HG03457 (cell line): ENCODE data around the gene MPZL1.

ENCODE experiments used
- ATAC-seq: cut with Tn5 transposase; IDR thresholded peaks from one replicate; pipeline ENCODE4 v1.9.1; 2021; ENCODE audit warnings: moderate number of reproducible peaks; ENCODE audit not compliant: unreplicated experiment

The MPZL1 gene

DNA sequence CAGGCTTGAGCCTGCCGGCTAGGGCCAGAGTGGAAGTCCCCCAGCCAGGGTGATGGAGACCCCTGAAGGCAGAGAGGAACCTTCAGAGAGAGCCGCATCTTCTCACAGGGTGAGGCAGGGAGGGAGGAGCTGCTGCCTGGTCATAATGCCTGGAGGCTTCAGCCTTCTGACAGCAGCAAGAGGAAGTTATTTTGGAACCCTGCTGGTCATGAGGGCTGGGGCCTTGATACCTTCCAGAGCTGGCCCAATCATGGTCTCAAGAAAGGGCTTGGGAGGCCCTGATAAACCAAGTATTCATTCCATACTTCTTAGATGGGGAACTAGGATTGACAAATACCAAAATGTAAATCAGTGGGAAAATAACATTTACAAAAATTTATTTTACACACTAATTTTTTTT lies 26.6 kb upstream of the MPZL1 start:
- ATAC-seq = no peak

- ATAC-seq = no peak
Observed at GRCh38 chr1:167695756-167696561, 25.8 kb upstream of the MPZL1 start.

DNA sequence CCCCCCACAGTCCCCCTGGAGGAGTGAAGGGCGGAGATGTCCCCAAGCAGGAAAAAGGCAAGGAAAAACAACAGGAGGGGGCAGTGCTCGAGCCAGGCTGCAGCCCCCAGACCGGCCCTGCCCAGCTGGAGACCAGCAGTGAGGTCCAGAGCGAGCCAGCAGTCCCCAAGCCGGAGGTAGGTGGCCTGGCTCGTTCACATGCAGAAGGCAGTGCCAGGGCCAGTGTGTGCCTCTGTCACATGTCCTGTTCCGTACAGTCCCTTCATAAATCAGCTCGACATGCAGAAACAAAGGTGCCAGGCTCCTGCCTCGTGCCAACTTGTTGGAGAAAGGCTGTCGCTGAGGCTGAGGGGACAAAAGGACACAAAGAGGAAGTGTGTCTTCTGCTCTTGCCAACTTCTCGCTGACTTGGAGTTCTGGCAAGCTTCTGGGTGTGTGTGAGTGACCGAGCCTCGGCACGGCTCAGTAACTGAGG lies 24.1 kb upstream of the MPZL1 start:
- no peak for ATAC-seq

DNA sequence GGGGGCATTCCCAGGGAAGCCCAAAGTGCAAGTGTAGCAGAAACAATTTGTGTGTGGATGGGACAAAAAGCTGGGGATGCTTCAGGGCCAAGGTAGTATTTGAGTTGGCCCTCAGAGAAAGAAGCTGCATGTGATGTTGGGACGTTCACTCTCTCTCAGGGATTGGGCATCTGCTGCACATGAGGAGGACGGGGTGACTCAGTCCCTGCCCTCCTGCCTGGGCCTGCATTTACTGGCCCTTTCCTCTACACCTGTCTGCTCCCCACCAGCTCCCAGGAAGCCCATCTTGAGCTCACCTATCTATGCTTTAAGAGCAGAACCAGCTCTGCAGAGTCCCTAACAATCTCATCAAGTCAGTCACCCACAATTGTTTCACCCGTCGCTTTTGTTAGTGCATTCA lies 23.5 kb upstream of the MPZL1 start:
- no peak for ATAC-seq

GRCh38 chr1:167701510-167701909 lies 20.3 kb upstream of the MPZL1 start:
- ATAC-seq = no peak

GRCh38 chr1:167703557-167703956 lies 18.2 kb upstream of the MPZL1 start:
- no peak for ATAC-seq

- ATAC-seq = no peak
Observed at GRCh38 chr1:167704715-167705114, 17.1 kb upstream of the MPZL1 start.

- ATAC-seq = no peak
Observed at GRCh38 chr1:167705250-167705649, 16.5 kb upstream of the MPZL1 start.

- no peak for ATAC-seq
Observed at GRCh38 chr1:167706363-167706762, 15.4 kb upstream of the MPZL1 start.

GRCh38 chr1:167706931-167707877 lies 14.6 kb upstream of the MPZL1 start:
- no peak for ATAC-seq

- no peak for ATAC-seq
Observed at GRCh38 chr1:167707942-167708341, 13.8 kb upstream of the MPZL1 start.

- ATAC-seq = no peak
Observed at GRCh38 chr1:167708940-167709389, 12.8 kb upstream of the MPZL1 start.

- ATAC-seq = no peak
Observed at GRCh38 chr1:167710836-167711235, 10.9 kb upstream of the MPZL1 start.

DNA sequence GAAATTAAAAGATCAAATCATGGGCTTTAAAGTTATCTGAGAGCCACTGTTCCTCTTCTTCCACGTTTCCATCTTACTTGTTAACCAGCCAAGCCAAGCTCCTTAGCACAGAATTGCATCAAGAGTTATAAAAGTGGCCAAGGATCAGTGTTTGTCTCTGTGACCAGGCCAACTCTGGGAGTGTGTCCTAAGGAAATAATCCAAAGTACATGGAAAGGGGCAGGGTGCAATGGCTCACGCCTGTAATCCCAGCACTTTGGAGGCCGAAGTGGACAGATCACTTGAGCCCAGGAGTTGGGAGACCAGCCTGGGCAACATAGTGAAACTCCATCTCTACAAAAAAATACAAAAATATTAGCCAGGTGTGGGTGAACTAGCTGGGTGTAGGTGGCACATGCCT lies 10.0 kb upstream of the MPZL1 start:
- no peak for ATAC-seq

GRCh38 chr1:167713330-167714081 lies 8.3 kb upstream of the MPZL1 start:
- ATAC-seq = no peak

GRCh38 chr1:167714098-167714438 lies 7.7 kb upstream of the MPZL1 start:
- peak; percentile 43 for ATAC-seq

DNA sequence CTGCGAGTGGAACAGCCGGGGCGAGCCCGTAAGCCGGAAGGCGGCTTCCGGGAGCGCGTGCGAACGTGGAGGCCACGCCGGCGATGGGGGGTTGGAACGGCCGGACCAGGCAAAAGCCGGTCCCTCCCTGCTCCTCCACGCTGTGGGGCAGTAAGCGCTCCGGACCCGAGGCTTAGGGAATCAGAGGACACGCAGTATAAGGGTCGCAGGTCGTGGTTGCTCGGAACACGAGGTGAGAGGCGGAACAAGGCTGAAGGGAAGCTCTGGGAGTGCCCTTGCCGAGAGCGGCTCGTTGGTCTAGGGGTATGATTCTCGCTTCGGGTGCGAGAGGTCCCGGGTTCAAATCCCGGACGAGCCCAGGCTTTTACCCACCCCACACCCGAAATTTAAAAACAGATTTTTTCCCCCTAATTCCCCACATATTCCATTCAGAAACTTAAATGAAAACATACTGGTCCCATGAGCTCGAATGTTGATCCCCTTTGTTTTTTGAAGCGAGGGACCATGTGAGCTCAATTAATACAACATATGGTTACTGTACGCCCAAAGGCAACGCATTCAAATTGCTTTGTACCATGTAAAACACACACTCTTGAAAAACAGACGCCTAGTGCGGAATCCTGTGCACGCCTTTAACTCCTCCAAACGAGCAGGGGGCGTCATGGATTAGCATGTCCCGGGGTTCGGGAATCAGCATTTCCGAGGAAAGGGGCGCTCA lies 7.2 kb upstream of the MPZL1 start:
- ATAC-seq = peak; percentile 35

DNA sequence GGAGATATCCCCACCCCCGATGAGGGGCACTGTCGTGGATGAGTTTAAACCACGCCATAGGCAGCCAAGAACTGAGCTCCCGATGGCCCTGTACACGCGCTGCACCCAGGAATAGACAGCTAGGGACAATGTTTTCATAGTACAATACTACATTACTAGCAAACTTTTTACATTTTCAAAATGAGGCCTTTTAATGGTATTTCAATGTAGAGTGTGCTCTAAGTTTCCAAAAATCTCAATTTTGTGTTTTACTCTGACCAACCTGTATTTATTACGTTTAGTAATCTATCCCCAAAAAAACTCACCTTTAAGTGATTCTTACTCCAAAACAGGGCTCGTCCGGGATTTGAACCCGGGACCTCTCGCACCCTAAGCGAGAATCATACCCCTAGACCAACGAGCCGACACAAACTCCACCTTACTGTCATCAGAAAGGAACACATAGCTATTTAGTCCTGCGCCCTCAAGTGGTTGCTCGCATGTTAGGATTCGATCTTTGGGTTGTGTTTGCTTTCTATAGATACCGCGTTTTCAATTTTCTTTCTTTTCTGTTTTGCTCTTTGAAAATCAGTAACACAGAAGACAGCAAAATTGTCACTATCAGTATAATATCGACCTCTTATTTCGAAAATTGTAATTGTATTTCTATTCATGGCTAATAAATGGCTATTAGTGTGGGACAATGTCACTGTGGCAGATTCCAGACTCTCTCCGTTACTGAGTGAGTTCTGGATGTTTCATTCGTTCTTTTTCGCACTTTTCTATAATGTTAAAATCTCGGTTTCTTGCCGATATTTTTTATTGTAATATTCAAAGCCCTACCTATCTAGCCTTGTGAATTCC lies 6.4 kb upstream of the MPZL1 start:
- ATAC-seq = peak; percentile 38

DNA sequence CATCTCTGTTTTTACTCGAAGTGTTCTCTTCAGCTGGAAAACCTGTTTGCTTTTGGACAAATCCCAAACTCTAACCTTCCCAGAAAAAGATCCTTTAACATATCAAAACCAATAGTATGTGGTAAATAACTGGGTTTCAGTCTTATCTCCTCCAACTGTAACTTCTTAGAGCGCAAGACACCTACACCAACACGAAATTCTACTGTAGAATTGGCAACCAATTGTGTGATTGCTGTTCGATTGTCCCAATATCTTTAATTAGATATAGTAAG lies 5.8 kb upstream of the MPZL1 start:
- ATAC-seq = no peak

GRCh38 chr1:167717351-167717750 lies 4.4 kb upstream of the MPZL1 start:
- ATAC-seq = no peak
